GM18517 (cell line): Measurements from ENCODE around the gene SPACA4.
"Not testable (repeated sequence)": the region's sequence is repeated elsewhere in the genome, so short reads cannot be mapped to it uniquely, and the experiment has no call there.

Source experiments
- ATAC-seq: cut with Tn5 transposase; IDR thresholded peaks from one replicate; pipeline ENCODE4 v1.9.1; 2021; ENCODE audit warnings: mild to moderate bottlenecking, moderate library complexity; ENCODE audit not compliant: unreplicated experiment

Gene SPACA4, protein sequence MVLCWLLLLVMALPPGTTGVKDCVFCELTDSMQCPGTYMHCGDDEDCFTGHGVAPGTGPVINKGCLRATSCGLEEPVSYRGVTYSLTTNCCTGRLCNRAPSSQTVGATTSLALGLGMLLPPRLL

DNA sequence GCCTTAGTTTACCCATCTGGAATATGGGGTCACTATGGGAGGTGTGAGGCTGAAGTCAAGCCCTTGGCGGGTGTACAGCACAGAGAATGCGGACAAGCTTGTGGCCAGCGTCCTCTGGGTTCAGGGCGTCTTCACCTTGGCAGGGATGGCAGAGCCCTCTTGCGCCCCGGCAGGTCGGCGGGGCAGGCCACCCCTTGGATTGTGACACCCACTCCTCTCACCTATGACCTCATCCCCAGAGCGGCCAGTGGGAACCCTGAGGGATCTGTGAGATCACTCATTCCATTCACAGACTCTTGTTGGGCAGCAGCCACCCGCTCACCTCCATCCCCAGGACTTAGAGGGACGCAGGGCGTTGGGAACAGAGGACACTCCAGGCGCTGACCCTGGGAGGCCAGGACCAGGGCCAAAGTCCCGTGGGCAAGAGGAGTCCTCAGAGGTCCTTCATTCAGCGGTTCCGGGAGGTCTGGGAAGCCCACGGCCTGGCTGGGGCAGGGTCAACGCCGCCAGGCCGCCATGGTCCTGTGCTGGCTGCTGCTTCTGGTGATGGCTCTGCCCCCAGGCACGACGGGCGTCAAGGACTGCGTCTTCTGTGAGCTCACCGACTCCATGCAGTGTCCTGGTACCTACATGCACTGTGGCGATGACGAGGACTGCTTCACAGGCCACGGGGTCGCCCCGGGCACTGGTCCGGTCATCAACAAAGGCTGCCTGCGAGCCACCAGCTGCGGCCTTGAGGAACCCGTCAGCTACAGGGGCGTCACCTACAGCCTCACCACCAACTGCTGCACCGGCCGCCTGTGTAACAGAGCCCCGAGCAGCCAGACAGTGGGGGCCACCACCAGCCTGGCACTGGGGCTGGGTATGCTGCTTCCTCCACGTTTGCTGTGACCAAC, at the start of gene SPACA4:
Gene SPACA4, plus strand, starts transcription at position 280 of the 896 bp plus-strand sequence. Its CDS starts 237 bp downstream, at position 517.
- ATAC-seq, result no peak

DNA sequence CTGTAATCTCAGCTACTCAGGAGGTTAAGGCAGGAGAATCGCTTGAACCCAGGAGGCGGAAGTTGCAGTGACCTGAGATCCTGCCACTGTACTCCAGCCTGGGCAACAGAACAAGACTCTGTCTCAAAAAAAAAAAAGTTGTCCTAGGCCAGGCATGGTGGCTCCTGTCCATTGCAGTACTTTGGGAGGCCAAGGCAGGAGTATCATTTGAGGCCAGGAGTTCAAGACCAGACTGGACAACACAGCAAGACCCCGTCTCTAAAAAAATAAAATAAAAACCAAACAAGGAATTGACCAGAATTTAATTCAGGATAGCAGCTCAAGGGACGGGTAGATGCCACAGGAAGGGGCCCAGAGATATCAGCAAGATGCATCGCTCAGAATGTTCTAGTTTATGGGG, 49.7 kb upstream of the SPACA4 start:
- no peak for ATAC-seq

DNA sequence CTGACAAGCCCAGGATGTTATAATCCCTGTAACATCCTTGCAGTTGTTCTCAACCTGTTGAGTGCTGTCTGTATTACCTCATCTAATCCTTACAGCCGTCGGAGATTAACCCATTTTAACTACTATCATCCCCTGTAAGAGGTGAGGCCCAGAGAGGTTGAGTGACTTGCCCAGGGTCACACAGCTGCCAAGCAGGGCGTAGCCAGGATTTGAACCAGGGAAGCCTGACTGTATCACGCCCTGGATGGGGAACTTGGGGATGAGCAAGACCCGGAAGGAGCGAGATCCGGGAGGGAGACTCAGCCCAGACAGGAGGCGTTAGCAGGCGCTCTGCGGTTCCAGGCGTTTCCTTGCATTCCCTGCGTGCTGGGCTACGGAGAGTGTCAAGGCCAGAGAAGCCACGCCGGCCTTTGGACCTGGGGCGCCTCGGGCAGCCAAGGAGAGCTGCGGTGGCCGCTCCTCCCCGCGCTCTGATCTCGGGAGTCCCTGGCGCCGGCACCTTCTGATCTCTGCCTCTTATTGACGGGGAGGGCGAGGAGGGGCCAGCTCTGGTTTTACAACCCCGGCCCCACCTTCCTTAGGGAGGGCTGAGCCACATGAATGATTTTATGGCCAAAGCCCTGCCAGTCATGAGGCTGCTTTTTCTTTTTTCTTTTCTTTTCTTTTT, 48.4 kb upstream of the SPACA4 start:
- no peak for ATAC-seq

DNA sequence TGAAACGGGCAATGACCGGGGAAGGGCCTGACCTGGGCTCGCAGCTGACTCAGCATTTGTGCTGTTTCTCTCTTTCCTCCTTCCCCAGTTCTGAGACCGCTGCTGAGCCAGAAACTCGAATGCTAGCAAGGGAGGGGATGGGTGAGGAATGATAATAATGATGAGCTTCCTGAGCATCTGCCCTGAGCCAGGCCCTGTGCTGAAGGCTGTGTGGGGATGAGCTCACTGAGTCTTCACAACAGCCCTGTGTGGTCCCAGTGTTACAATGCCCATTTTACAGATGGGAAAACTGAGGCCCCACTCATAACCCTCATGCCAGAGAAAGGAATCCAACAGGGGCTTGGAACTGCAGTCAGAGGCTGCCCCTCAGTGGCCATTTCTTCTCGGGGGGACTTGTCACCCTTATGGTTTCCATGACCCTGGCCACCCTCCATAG, 46.4 kb upstream of the SPACA4 start:
- ATAC-seq, result no peak

DNA sequence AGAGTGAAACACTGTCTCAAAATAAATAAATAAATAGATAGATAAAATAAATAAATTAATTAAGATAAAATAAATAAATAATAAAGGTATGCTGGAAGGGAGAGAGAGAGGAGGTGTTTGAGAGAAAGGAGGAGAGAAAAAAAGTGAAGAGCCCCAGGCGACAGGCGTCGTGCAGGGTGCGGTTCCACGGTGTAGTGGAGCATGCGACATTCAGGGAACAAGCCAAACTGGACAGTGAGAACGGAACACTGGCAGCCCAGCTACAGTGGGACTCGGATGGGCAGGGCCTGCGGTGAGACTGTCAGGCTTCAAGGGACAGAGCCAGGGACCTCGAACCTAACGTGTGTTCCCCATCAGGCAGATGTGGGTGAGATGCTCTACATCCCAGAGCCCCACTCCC, 45.1 kb upstream of the SPACA4 start:
- no peak for ATAC-seq

DNA sequence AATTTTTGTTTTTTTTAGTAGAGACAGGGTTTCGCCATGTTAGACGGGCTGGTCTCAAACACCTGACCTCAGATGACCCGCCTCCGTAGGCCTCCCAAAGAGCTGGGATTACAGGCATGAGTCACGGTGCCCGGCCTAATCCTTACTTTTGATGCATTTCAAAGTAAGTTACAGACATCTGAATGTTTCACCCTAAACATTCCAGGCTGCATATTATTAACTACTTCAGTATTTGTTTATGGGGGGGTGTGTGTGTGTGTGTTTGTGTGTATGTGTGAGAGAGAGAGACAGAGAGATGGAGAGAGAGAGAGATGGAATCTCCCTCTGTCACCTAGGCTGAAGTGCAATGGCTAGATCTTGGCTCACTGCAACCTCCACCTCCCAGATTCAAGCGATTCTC, 41.5 kb upstream of the SPACA4 start:
- ATAC-seq, result no peak

DNA sequence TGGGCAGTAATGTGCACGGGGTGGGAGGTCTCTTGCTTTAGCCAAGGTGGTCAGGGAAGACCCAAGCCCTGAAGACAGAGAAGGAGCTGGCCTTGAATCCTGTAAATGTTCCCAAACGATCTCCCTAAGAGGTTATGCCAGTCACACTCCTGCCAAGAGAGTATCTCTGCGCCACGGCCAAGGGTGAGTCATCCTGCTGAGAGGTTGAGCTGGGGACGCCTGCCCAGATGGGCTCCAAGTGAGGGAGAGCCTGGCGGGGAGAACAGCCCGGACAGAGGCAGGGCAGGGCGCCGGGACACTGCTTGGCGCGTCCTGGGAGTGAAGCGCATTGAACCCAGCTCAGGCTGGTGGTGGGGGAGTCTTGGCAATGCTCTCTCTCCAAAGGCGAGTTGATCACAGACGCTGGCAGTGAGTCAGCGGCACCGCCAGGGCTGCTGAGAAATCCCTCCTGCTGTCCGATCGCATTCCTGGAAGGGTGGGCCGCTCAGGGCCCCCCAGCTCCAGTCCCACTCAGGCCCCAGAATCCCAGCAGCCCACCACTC, 38.1 kb upstream of the SPACA4 start:
- no peak for ATAC-seq

DNA sequence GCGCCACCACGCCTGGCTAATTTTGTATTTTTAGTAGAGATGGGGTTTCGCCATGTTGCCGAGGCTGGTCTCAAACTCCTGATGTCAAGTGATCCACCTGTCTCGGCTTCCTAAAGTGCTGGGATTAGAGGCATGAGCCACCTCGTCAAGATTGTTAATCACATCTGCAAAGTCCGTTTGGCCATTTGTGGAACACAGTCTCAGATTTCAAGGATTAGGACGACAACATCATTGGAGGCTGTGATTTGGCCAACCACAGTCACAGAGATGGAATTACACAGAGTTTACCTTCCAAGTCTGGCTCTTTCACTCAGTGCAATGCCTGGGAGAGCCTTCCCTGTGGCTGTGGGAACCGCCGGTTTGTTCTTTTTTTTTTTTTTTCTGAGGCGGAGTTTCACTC, 36.7 kb upstream of the SPACA4 start:
- no peak for ATAC-seq

DNA sequence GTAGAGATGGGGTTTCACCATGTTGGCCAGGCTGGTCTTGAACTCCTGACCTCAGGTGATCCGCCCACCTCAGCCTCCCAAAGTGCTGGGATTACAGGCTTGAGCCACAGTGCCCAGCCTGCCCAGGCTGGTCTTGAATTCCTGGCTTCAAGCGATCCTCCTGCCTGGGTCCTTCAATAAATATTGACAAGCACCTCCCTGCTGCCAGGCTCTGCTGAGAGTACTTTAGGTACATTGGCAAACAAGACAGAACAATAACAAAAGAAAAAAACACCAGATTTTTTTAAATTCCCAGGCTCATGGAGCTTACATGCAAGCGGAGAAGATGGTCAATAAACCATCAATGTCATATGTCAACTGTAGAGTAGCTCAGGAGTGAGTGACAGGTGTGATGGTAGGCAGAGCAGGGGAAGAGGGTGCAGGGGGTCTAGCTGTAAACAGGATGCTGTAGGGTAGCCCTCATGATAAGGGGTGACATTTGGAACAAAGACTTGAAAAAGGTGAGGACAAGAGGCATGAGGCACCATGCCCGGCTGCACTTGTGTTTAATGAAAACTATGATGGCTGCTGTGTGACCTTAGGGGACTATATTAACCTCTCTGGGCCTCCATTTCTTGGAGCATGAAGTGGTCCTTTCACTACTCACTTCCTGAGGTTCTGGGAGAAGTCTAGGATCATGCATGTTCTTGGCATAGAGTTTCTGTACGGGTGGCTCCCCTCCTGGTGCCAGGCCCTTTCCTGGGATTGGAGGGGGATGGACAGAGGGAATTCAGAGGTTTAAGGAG, 35.0 kb upstream of the SPACA4 start:
- no peak for ATAC-seq

DNA sequence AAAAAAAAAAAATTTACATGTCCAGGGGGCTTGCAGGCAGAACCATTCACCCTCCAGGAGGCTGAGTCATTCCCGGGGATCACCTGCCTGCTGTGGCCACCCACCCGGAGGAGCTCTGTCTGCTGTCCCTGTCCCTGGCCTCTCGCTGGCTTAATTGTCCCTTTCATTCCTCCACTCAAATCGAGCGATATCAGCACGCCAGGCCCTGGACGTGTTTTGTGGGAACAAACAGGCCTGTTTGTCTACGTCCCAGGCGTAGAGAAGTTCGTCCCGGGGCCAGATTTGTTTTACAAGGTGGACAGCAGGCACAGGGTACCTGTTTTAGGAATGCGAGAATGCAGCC, 33.4 kb upstream of the SPACA4 start:
- ATAC-seq, result no peak

DNA sequence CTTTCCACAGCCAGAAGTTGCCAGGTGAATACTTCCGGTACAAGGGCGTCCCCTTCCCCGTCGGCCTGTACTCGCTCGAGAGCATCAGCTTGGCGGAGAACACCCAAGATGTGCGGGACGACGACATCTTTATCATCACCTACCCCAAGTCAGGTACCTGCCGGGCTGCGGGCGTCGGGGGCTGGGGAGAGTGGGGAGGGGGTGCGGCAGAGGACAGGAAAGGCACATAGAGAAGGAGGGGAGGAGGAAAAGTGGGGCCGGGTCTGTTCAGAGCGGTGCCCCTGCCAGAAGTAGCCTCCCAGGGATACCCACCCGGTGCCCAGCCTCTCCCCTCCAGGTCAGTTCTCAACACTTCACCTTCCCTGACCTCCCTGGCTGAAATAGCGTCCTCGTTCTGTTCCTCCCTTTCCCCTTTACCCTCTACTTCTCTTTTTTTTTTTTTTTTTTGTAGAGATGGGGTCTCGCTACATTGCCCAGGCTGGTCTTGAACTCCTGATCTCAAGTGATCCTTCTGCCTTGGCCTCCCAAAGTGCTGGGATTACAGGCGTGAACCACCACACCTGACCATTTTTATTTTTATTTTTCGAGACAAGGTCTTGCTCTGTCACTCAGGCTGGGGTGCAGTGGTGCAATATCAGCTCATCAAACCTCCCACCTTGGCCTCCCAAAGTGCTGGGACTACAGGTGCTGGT, 30.5 kb upstream of the SPACA4 start:
- no peak for ATAC-seq

DNA sequence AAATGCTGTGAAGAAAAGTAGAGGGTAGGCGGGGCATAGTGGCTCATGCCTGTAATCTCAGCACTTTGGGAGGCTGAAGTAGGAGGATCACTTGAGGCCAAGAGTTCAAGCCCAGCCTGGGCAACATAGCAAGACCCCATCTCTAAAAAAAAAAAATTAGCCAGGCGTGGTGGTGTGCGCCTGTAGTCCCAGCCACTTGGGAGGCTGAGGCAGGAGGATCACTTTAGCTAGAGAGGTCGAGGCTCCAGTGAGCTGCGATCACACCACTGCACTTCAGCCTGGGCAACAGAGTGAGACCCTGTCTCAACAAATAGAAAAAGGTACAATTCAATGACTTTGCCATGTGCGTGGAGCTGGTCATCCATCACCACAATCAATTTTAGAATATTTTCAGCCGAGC, 28.6 kb upstream of the SPACA4 start:
- ATAC-seq, result not testable (repeated sequence)

DNA sequence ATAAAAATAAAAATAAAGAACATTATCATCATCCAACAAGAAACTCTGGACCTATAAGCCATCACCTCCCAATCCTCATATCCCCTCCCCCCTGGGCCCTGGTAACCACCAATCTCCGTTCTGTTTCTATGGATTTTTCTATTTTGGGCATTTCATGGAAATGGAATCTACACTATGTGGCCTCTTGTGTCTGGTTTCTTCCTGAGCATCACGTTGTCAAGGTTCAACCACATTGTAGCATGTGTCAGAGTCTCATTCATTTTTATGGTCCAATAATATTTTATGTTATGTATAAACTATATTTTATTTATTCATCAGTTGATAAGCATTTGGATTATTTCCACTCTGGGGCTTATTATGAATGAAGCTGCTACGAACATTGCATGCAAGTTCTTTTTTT, 27.7 kb upstream of the SPACA4 start:
- ATAC-seq, result no peak

DNA sequence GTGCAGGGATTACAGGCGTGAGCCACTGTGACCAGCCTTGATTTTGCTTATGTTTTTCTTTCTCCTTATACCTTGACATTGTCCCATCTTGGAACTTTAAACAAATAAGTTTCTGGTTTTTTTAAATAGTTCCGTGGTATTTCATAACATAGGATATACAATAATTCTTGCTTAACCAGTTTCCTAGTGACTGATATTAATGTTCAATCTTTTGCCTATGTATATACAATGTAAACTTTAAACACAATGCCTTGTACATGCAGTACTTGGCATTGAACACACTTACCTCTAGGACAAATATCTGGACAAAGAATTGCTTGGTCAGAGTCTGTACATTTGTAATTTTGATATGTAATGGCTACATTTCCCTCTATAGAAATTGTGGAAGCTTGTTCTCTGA, 24.4 kb upstream of the SPACA4 start:
- no peak for ATAC-seq

DNA sequence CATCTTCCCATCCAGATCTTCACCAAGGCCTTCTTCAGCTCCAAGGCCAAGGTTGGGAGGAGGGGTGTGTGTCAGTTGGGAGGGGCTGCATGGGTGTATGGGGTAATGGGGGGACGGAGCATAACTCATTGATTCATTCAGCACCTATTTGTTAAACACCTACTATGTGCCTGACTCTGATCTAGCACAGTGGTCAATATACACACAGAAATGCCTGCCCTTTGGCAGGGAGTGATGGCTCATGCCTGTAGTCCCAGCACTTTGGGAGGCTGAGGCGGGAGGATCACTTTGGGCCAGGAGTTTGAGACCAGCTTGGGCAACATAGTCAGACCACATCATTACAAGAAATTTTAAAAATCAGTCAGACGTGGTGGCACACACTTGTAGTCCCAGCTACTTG, 19.2 kb upstream of the SPACA4 start:
- ATAC-seq, result no peak

DNA sequence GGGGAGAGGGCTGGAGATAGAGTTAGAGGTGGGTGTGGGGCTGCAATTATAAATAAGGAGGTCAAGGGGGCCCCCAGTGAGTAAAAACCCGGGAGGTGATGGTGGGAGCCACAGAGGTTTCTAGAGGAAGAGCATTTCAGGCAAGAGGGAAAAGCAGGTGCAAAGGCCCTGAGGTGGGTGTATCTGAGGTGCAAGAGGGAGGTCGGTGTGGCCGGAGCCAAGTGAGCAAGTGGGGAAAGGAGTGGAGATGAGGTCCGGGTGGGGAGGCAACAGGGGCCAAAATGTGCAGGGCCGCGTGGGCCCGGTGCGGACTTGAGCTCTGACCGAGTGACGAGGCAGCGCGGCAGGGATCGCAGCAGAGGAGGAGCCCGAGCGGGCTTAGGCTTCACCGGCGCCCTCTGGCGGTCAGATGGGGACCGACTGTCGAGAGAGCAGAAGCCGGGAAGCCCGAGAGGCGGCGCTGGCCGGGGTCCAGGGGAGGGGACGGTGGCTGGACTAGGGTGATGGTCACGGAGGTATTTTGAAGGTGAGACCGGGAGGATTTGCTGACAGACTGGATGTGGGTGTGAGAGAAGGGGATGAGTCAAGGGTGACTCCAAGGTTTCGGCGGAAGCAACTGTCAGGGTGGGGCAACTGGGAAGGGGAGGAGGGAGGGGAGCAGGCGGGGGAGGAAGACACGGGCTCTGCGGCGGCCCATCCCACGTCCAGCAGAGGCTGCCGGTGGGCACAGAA, 17.7 kb upstream of the SPACA4 start:
- ATAC-seq, result no peak

DNA sequence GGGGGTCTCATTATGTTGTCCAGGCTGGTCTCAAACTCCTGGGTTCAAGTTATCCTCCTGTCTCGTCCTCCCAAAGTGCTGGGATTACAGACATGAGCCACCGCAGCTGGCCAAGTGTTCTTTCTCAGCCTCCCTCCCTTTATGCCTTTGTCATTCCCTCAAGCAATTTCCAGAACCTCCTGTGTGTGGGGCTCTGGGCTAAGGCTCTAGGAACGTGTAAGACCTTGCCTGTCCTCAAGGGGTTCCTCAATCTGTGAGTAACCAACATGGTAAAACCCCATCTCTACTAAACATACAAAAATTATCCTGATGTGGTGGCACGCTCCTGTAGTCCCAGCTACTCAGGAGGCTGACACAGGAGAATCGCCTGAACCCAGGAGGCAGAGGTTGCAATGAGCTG, 15.5 kb upstream of the SPACA4 start:
- no peak for ATAC-seq

DNA sequence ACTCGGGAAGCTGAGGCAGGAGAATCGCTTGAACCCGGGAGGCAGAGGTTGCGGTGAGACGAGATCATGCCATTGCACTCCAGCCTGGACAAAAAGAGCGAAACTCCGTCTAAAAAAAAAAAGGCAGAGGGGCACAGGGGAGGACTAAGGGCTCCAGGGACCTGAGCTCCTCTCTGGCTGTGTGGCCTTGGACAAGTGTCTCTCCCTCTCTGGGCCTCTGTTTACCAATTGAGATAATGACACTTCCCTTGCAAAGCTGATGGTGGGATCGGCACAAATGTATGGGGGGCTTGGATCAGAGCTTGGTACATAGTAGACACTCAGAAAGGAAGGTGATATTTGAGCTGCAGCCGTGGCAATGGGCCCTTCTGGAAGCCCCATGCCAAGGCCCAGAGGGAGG, 11.4 kb upstream of the SPACA4 start:
- ATAC-seq, result no peak

DNA sequence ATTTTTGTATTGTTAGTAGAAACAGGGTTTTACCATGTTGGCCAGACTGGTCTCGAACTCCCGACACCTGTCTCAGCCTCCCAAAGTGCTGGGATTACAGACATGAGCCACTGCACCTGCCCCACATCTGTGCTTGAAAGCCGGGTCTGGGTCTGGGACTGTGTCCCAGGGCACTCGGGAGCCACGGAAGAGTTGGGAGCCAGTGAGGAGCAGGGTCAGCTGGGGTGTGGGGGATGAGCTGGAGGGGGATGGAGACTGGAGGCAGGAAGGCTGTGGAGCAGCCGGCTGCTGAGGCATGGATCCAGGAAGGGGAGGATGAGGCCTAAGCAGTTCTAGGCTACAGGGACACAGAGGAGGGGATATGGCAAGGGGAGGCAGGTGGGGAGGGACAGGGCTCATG, 10.7 kb upstream of the SPACA4 start:
- no peak for ATAC-seq

DNA sequence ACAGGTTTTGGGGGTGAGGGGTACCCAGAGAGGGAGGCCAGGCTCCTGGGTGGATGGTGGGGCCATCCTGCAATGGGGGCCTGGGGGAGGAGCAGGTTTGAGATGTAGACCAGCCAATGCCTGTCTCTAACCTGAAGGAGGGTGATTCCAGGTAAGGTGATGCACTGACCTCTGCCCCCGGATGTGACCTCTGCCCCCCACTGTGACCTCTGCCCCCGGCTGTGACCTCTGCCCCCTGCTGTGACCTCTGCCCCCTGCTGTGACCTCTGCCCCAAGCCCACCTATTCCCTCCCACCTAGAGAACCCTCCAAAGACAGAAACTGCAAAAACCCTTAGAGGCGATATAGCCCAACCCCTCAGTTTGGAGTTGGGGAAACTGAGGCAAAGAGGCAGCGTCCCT, 10.3 kb upstream of the SPACA4 start:
- ATAC-seq, result no peak
